Measurements from ENCODE around the gene PKP1.

DNA sequence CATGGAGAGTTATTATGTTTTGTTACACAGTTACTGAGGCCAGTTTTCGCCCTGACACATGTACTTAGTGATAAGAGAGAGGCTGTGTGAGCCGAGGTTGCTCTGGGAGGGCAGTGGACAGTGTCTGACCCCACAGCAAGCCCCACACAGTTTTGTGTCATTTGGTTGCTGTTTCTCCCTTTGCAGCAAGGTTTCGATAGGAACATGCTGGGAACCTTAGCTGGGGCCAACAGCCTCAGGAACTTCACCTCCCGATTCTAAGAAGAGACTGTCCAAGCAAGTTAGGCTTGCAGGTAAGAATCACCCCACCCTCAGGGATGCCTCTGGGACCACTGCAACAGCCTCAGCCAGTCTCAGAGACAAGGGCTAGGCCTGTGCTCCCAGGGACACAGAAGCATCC is 45.3 kb downstream of the PKP1 start:
- TF ChIP-seq, protein P1, sequence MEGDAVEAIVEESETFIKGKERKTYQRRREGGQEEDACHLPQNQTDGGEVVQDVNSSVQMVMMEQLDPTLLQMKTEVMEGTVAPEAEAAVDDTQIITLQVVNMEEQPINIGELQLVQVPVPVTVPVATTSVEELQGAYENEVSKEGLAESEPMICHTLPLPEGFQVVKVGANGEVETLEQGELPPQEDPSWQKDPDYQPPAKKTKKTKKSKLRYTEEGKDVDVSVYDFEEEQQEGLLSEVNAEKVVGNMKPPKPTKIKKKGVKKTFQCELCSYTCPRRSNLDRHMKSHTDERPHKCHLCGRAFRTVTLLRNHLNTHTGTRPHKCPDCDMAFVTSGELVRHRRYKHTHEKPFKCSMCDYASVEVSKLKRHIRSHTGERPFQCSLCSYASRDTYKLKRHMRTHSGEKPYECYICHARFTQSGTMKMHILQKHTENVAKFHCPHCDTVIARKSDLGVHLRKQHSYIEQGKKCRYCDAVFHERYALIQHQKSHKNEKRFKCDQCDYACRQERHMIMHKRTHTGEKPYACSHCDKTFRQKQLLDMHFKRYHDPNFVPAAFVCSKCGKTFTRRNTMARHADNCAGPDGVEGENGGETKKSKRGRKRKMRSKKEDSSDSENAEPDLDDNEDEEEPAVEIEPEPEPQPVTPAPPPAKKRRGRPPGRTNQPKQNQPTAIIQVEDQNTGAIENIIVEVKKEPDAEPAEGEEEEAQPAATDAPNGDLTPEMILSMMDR (conservative IDR thresholded peaks at IDR 0.05; ENCODE audit: low read depth in 2 of 2): no peak
- TF ChIP-seq POLR2AphosphoS5 (IDR thresholded peaks at IDR 0.05; ENCODE audit: low read depth): no peak
- TF ChIP-seq ZNF114 (CRISPR knock-in tag; IDR thresholded peaks at IDR 0.05): no peak
- TF ChIP-seq EZH2 (IDR thresholded peaks at IDR 0.05; ENCODE audit: low read depth, unreplicated experiment): no peak
- no peak for TF ChIP-seq CREB1 (CRISPR knock-in tag; IDR thresholded peaks at IDR 0.05; ENCODE audit: low read depth)
- TF ChIP-seq, protein P2, sequence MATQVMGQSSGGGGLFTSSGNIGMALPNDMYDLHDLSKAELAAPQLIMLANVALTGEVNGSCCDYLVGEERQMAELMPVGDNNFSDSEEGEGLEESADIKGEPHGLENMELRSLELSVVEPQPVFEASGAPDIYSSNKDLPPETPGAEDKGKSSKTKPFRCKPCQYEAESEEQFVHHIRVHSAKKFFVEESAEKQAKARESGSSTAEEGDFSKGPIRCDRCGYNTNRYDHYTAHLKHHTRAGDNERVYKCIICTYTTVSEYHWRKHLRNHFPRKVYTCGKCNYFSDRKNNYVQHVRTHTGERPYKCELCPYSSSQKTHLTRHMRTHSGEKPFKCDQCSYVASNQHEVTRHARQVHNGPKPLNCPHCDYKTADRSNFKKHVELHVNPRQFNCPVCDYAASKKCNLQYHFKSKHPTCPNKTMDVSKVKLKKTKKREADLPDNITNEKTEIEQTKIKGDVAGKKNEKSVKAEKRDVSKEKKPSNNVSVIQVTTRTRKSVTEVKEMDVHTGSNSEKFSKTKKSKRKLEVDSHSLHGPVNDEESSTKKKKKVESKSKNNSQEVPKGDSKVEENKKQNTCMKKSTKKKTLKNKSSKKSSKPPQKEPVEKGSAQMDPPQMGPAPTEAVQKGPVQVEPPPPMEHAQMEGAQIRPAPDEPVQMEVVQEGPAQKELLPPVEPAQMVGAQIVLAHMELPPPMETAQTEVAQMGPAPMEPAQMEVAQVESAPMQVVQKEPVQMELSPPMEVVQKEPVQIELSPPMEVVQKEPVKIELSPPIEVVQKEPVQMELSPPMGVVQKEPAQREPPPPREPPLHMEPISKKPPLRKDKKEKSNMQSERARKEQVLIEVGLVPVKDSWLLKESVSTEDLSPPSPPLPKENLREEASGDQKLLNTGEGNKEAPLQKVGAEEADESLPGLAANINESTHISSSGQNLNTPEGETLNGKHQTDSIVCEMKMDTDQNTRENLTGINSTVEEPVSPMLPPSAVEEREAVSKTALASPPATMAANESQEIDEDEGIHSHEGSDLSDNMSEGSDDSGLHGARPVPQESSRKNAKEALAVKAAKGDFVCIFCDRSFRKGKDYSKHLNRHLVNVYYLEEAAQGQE (IDR thresholded peaks at IDR 0.05; ENCODE audit: unreplicated experiment): no peak
- no peak for TF ChIP-seq STAT1 (IDR thresholded peaks at IDR 0.05; ENCODE audit: unreplicated experiment)
- TF ChIP-seq EZH2phosphoT487 (IDR thresholded peaks at IDR 0.05; ENCODE audit: unreplicated experiment): no peak
- TF ChIP-seq NANOG (IDR thresholded peaks at IDR 0.05; ENCODE audit: borderline replicate concordance): no peak
- no peak for TF ChIP-seq ZNF331 (CRISPR knock-in tag; IDR thresholded peaks at IDR 0.05; ENCODE audit: low read depth)
- no peak for TF ChIP-seq JUNB (IDR thresholded peaks at IDR 0.05; ENCODE audit: unreplicated experiment)
- TF ChIP-seq, protein P3, sequence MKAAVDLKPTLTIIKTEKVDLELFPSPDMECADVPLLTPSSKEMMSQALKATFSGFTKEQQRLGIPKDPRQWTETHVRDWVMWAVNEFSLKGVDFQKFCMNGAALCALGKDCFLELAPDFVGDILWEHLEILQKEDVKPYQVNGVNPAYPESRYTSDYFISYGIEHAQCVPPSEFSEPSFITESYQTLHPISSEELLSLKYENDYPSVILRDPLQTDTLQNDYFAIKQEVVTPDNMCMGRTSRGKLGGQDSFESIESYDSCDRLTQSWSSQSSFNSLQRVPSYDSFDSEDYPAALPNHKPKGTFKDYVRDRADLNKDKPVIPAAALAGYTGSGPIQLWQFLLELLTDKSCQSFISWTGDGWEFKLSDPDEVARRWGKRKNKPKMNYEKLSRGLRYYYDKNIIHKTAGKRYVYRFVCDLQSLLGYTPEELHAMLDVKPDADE (IDR thresholded peaks at IDR 0.05): no peak
